BE2C (cell line): ENCODE measurements around the gene CLEC16A.

Source experiments
- DNase-seq: peaks from one replicate; pipeline ENCODE4 v3.0.0-alpha.2; 2020
- H3K27me3 ChIP-seq: fragments of 250-450 bp; sonication (Bioruptor Pico); 2 replicates; pipeline ENCODE4 v1.5.1; 2020; ENCODE audit warnings: mild to moderate bottlenecking
- H3K36me3 ChIP-seq: fragments of 250-450 bp; sonication (Bioruptor Pico); 2 replicates; pipeline ENCODE4 v1.5.1; 2020; ENCODE audit warnings: mild to moderate bottlenecking
- H3K4me1 ChIP-seq: fragments of 250-450 bp; sonication (Bioruptor Pico); 2 replicates; pipeline ENCODE4 v1.5.1; 2020
- H3K4me3 ChIP-seq: 2 replicates; pipeline ENCODE4 v1.5.1; 2011; ENCODE audit warnings: low read depth, low read length
- H3K9me3 ChIP-seq: fragments of 250-450 bp; sonication (Bioruptor Pico); 2 replicates; pipeline ENCODE4 v1.5.1; 2020
- TF ChIP-seq, protein P1 (sequence below): IDR thresholded peaks from 2 replicates; pipeline ENCODE4 v1.5.1; 2012; ENCODE audit warnings: mild to moderate bottlenecking, low read depth, low read length

The CLEC16A gene

DNA sequence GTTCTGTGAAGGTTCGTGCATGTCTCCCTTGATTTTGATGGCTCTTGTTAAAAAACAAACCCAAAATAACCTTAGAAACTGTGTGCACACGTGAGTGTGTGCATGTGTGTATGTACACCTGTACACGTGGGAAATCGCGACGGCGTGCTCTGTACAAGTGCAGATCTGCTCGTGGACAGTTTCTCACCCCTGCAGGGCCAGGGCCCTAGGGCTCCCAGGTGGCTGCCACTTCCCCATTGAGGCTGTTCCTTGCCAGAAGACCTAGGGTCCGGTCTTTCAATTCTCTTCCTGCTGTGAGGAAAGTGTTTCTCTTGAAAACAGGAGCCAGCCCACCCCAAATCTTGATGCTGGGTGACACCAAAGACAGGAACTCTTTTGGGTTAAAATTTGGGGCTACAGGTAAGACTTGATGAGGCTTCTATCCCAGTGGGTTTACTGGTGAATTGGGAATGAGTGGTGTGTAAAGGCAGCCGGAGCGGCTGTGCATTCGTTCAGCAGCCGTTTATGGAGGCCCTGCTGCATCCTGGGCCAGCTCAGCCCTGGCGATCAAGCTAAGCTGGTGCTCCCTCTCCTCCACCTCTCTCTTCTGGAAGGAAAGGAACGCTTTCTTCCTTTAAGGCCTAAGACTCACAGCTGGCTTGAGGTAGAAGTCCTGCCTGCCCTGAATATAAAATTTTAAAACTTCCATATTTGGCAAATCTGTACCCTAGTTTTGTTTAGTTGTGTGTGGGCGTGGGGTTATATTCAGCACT is 137.9 kb downstream of the CLEC16A start:
- DNase-seq, result no peak
- Histone ChIP-seq H3K36me3 (peaks cover 6% of the 10 kb centered on the region; the same call in 1 of the 2 replicates), H3K9me3 (no peaks in the 10 kb centered on the region), H3K4me3 (no peak overlapping the region), H3K4me1 (peaks cover 10% of the 10 kb centered on the region), H3K27me3 (no peaks in the 10 kb centered on the region)
- TF ChIP-seq, protein P1, sequence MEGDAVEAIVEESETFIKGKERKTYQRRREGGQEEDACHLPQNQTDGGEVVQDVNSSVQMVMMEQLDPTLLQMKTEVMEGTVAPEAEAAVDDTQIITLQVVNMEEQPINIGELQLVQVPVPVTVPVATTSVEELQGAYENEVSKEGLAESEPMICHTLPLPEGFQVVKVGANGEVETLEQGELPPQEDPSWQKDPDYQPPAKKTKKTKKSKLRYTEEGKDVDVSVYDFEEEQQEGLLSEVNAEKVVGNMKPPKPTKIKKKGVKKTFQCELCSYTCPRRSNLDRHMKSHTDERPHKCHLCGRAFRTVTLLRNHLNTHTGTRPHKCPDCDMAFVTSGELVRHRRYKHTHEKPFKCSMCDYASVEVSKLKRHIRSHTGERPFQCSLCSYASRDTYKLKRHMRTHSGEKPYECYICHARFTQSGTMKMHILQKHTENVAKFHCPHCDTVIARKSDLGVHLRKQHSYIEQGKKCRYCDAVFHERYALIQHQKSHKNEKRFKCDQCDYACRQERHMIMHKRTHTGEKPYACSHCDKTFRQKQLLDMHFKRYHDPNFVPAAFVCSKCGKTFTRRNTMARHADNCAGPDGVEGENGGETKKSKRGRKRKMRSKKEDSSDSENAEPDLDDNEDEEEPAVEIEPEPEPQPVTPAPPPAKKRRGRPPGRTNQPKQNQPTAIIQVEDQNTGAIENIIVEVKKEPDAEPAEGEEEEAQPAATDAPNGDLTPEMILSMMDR, result no peak

DNA sequence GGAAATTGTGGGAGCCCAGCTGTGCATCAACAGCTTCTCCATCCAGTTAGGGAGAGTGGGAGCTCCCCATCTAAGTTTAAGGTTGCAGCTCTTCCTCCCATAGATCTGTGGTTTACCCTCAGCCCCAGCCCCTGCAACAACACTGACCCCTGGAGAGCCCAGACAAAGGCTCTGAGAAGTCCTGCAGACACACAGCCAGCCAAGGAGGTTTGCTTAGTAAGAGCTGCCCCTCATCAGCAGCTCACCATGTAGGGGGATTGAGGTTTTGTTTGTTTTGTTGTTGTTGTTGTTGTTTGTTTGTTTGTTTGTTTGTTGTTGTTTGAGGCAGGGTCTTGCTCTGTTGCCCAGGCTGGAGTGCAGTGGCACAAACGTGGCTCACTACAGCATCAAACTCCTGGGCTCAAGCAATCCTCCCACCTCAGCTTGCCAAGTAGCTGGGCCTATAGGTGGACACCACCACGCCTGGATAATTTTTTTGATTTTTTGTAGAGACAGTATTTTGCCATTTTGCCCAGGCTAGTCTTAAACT is 138.6 kb downstream of the CLEC16A start:
- TF ChIP-seq, protein P1, result no peak
- peaks cover 10% of the 10 kb centered on the region for H3K4me1 ChIP-seq
- peaks cover 6% of the 10 kb centered on the region; the same call in 1 of the 2 replicates for H3K36me3 ChIP-seq
- H3K9me3 ChIP-seq, result no peaks in the 10 kb centered on the region
- no peaks in the 10 kb centered on the region for H3K27me3 ChIP-seq
- H3K4me3 ChIP-seq, result no peak overlapping the region
- no peak for DNase-seq

DNA sequence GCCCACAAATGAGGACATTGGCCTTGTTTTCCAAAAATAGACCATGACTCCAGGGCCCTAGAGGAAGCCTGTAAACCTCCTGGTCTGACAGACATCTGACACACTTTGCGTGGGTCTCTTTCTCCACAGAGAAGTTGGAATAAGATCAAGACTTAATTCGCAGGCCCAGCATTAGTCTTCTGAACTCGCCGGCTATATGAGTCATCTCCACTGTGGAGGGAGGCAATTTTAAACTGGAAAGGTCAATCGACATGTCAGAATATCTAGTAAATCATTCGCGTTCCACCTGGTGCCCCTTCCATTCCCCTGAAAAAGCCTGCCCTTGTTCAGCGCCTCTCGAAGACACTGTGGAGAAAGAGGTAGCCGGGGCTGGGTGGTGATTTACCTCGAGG is 140.1 kb downstream of the CLEC16A start:
- peaks cover 6% of the 10 kb centered on the region for H3K4me1 ChIP-seq
- no peaks in the 10 kb centered on the region for H3K9me3 ChIP-seq
- no peak for DNase-seq
- H3K4me3 ChIP-seq, result no peak overlapping the region
- peaks cover 6% of the 10 kb centered on the region; the same call in 1 of the 2 replicates for H3K36me3 ChIP-seq
- TF ChIP-seq, protein P1, result no peak
- no peaks in the 10 kb centered on the region for H3K27me3 ChIP-seq

DNA sequence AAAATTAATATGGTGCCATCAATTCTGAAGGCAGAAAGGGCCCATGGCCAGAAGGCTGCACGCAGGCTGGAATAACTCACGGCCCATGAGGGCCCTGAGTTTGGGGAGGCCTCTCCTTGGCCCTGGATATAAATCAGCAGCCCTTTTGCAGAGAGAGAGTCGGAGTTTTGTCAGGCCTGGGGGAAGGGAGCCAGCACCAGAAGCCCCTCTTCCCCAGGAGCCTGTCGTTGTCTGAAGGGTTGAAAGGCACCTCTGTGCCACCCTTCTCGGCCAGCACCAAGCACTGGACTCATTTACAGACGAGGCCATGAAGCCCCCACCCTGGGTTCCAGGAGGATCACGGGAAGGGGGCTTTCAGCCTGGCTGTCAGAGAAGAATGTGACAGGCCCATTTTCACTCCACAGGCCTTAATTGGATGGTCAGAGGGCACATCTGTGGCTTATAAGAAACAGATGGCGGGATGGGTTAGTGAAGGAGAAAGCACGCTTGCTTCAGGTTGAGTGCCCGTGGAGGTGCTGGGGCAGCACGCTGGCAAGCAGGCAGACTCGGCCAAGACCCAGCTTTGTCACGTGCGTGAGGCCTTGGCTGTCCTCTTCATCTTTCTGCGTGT is 140.6 kb downstream of the CLEC16A start:
- no peaks in the 10 kb centered on the region for H3K27me3 ChIP-seq
- TF ChIP-seq, protein P1, result no peak
- no peak for DNase-seq
- H3K4me1 ChIP-seq, result peaks cover 4% of the 10 kb centered on the region
- no peaks in the 10 kb centered on the region for H3K9me3 ChIP-seq
- peaks cover 6% of the 10 kb centered on the region; the same call in 1 of the 2 replicates for H3K36me3 ChIP-seq
- no peak overlapping the region for H3K4me3 ChIP-seq

DNA sequence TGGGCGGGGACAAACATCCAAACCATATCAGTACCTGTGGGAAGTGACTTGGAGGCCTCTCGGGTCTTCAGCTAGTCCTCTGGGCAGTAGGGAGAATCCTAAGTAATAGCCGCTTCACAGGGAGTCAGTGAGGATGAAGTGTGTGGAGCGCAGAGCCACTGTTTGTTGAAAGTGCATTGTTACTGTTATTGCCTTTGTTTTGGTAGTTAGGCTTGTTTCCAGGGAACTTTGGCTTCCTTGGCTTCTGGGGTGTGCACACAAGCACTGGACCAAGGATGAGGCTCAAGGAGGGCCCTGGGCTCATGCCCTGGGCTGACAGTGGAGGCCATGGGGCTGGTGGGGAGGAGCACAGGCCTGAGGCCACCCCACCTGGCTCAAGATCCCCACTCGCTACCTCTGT is 141.6 kb downstream of the CLEC16A start:
- H3K27me3 ChIP-seq, result no peaks in the 10 kb centered on the region
- TF ChIP-seq, protein P1, result no peak
- no peaks in the 10 kb centered on the region for H3K9me3 ChIP-seq
- DNase-seq, result no peak
- H3K4me3 ChIP-seq, result no peak overlapping the region
- no peaks in the 10 kb centered on the region for H3K36me3 ChIP-seq
- H3K4me1 ChIP-seq, result peaks cover 4% of the 10 kb centered on the region

DNA sequence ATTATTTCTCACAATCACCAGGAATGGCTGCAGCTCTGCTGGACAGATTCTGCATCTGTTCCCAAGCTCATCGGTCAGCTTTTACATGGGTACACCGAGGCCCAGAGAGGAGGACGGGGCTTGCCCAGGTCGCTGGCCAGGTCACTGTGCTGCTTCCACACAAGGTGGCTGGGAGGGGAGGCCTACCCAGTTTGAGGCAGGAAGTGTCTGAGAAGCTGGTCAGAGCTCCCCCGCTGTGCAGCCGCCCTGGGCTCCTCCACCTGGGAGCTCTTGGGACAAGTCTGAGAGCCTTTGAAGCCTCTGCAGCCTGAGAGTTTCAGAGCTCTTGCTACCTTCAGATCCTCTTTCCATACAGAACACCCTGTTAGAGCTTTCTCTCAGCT is 143.3 kb downstream of the CLEC16A start:
- Histone ChIP-seq H3K36me3 (no peaks in the 10 kb centered on the region; the same call in 1 of the 2 replicates), H3K9me3 (no peaks in the 10 kb centered on the region), H3K27me3 (no peaks in the 10 kb centered on the region), H3K4me3 (no peak overlapping the region), H3K4me1 (peaks cover 4% of the 10 kb centered on the region)
- no peak for DNase-seq
- TF ChIP-seq, protein P1, result no peak
